Measurements from ENCODE around the gene MYL6B.
A peak's percentile ranks its signal among the peaks of the same experiment; 100 is the strongest.

Gene MYL6B

DNA sequence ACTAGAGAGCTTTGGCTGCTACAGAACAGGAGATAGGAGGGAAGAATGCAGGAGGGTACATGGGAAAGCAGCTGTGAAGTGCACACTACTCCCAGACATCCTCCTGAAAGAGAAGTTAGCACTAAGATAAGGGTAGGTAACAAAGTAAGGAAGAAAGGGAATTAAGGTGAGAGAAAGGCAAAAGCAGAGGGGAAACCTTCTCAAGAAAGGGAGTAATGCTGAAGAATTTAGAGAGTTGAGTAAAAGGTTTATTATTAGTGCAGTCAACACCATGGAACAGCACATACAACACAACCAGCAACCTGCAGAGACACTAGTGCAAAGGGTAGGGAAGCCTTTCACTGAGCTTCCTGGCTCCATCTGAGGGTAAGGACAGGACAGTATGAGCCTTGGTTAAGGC, 51.9 kb downstream of the MYL6B start:
- no peak for DNase-seq (ENCODE audit: low read depth in 2 of 3, low spot score in 1 of 3)

GRCh38 chr12:56205445-56205844, 53.1 kb downstream of the MYL6B start:
- no peak for DNase-seq (ENCODE audit: low read depth in 2 of 3, low spot score in 1 of 3)

DNA sequence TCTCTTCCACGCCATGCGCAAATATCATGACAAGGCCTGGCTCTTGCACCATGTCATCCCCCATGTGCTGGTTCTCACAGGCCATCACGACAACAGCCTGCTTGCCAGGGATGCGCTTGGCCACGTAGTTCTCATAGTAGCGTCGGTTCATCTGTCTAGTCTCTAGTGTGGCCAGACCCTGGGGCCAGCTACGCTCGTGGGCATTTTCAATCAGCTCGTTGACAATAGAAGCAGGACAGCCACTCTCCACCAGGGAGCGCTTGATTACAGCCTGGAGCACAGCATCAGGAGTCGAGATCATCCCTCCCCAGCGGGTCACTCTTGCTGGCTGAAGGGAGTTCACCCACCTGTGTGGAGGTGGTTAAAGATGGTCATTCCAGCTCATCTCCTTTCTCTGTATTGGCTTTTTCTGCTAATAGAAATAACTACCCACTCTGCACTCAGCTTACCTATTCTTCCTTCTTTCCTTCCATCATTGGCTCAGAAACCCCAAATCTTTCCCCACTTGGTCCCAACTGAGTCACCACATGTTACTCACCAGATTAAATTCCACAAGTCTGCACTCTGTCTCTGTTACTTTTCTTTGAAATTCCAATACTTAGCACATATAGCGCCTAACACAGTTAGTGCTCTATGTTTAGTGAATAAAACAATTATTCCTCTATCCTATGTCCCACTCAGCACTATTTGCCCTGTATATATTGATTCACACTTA, 54.2 kb downstream of the MYL6B start:
- peak in 1 of 3 donors; percentile 28 for DNase-seq (ENCODE audit: low read depth in 2 of 3, low spot score in 1 of 3)
